ENCODE results near the gene TAGLN.
A peak's percentile ranks its signal among the peaks of the same experiment; 100 is the strongest.
"Not testable (repeated sequence)": the region's sequence is repeated elsewhere in the genome, so short reads cannot be mapped to it uniquely, and the experiment has no call there.

TAGLN gene

GRCh38 chr11:117180661-117181585 is 18.2 kb upstream of the TAGLN start:
- DNase-seq (ENCODE audit: low spot score), result peak; percentile 63

GRCh38 chr11:117181586-117182550 is 17.3 kb upstream of the TAGLN start:
- no peak for DNase-seq (ENCODE audit: low spot score)

GRCh38 chr11:117182551-117182935 is 16.6 kb upstream of the TAGLN start:
- DNase-seq (ENCODE audit: low spot score), result no peak

- not testable (repeated sequence) for DNase-seq (ENCODE audit: low spot score)
These were observed 16.0 kb upstream of the TAGLN start for GRCh38 chr11:117183178-117183577.

- DNase-seq (ENCODE audit: low spot score), result no peak
These were observed 15.3 kb upstream of the TAGLN start for GRCh38 chr11:117183724-117184349.

- no peak for DNase-seq (ENCODE audit: low spot score)
These were observed 13.3 kb upstream of the TAGLN start for GRCh38 chr11:117185736-117186430.

- DNase-seq (ENCODE audit: low spot score), result no peak
These were observed 12.8 kb upstream of the TAGLN start for GRCh38 chr11:117186431-117186761.

GRCh38 chr11:117187007-117187406 is 12.2 kb upstream of the TAGLN start:
- DNase-seq (ENCODE audit: low spot score), result no peak

- DNase-seq (ENCODE audit: low spot score), result no peak
These were observed 11.8 kb upstream of the TAGLN start for GRCh38 chr11:117187428-117187798.

GRCh38 chr11:117187799-117188481 is 11.2 kb upstream of the TAGLN start:
- DNase-seq (ENCODE audit: low spot score), result no peak

- DNase-seq (ENCODE audit: low spot score), result no peak
These were observed 10.5 kb upstream of the TAGLN start for GRCh38 chr11:117188620-117189081.

- no peak for DNase-seq (ENCODE audit: low spot score)
These were observed 9.8 kb upstream of the TAGLN start for GRCh38 chr11:117189191-117189940.

GRCh38 chr11:117189941-117190544 is 9.1 kb upstream of the TAGLN start:
- no peak for DNase-seq (ENCODE audit: low spot score)

GRCh38 chr11:117191680-117192400 is 7.3 kb upstream of the TAGLN start:
- DNase-seq (ENCODE audit: low spot score), result no peak

- no peak for DNase-seq (ENCODE audit: low spot score)
These were observed 6.7 kb upstream of the TAGLN start for GRCh38 chr11:117192401-117192875.

GRCh38 chr11:117193130-117194020 is 5.8 kb upstream of the TAGLN start:
- DNase-seq (ENCODE audit: low spot score), result no peak

- DNase-seq (ENCODE audit: low spot score), result no peak
These were observed 4.9 kb upstream of the TAGLN start for GRCh38 chr11:117194267-117194666.

- no peak for DNase-seq (ENCODE audit: low spot score)
These were observed 3.9 kb upstream of the TAGLN start for GRCh38 chr11:117195258-117195657.
